Endothelial cell (in vitro differentiated cells): ENCODE measurements around the gene JUN. TPM values are rescaled to one million over a fixed set of nuclear protein-coding genes. Genes with fewer than 3 reads are reported as not detected.

ENCODE experiments used
- DNase-seq: peaks from one replicate; pipeline ENCODE4 v3.0.0; 2021; ENCODE audit warnings: low spot score
- H3K27ac Mint-ChIP-seq: one replicate; pipeline ENCODE4 v1.8.0; 2021; ENCODE audit warnings: mixed read lengths, inconsistent platforms; ENCODE audit not compliant: unreplicated experiment
- H3K27me3 Mint-ChIP-seq: one replicate; pipeline ENCODE4 v1.8.0; 2021; ENCODE audit warnings: mild to moderate bottlenecking, moderate library complexity, mixed read lengths, inconsistent platforms; ENCODE audit not compliant: unreplicated experiment
- H3K36me3 Mint-ChIP-seq: one replicate; pipeline ENCODE4 v1.8.0; 2021; ENCODE audit warnings: mild to moderate bottlenecking, low read depth, mixed read lengths, inconsistent platforms; ENCODE audit not compliant: unreplicated experiment
- H3K4me1 Mint-ChIP-seq: one replicate; pipeline ENCODE4 v1.8.0; 2021; ENCODE audit warnings: mild to moderate bottlenecking, mixed read lengths, inconsistent platforms; ENCODE audit not compliant: unreplicated experiment
- H3K4me3 Mint-ChIP-seq: one replicate; pipeline ENCODE4 v1.8.0; 2021; ENCODE audit warnings: mild to moderate bottlenecking, mixed read lengths, inconsistent platforms; ENCODE audit not compliant: unreplicated experiment
- H3K9me3 Mint-ChIP-seq: one replicate; pipeline ENCODE4 v1.8.0; 2021; ENCODE audit warnings: mixed read lengths, inconsistent platforms; ENCODE audit not compliant: unreplicated experiment
- total RNA-seq: library from RNA; stranded (reverse); fragmentation: NEBNext Ultra II Directional; extraction: Animal tissue kit (Norgen Biotek cat#: 25700); gene quantifications from one replicate; pipeline ENCODE4 v1.2.1, GENCODE V29; 2021; ENCODE audit not compliant: unreplicated experiment
- TF ChIP-seq, protein P1 (sequence below): fragments of 200-600 bp; sonication (generic); IDR thresholded peaks from one replicate; pipeline ENCODE4 v1.5.0; 2021; ENCODE audit warnings: antibody characterized with exemption; ENCODE audit not compliant: unreplicated experiment

Gene JUN
- total RNA-seq, 1 donor from 2014 or later: 56.3 TPM

GRCh38 chr1:58765006-58765405, 18.8 kb downstream of the JUN start:
- Mint-ChIP-seq H3K36me3 (no peaks in the 10 kb centered on the region), H3K4me3 (no peak overlapping the region), H3K9me3 (no peaks in the 10 kb centered on the region), H3K27ac (no peak overlapping the region), H3K27me3 (no peaks in the 10 kb centered on the region), H3K4me1 (peaks cover 21% of the 10 kb centered on the region)
- TF ChIP-seq, protein P1, sequence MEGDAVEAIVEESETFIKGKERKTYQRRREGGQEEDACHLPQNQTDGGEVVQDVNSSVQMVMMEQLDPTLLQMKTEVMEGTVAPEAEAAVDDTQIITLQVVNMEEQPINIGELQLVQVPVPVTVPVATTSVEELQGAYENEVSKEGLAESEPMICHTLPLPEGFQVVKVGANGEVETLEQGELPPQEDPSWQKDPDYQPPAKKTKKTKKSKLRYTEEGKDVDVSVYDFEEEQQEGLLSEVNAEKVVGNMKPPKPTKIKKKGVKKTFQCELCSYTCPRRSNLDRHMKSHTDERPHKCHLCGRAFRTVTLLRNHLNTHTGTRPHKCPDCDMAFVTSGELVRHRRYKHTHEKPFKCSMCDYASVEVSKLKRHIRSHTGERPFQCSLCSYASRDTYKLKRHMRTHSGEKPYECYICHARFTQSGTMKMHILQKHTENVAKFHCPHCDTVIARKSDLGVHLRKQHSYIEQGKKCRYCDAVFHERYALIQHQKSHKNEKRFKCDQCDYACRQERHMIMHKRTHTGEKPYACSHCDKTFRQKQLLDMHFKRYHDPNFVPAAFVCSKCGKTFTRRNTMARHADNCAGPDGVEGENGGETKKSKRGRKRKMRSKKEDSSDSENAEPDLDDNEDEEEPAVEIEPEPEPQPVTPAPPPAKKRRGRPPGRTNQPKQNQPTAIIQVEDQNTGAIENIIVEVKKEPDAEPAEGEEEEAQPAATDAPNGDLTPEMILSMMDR: no peak
- no peak for DNase-seq

DNA sequence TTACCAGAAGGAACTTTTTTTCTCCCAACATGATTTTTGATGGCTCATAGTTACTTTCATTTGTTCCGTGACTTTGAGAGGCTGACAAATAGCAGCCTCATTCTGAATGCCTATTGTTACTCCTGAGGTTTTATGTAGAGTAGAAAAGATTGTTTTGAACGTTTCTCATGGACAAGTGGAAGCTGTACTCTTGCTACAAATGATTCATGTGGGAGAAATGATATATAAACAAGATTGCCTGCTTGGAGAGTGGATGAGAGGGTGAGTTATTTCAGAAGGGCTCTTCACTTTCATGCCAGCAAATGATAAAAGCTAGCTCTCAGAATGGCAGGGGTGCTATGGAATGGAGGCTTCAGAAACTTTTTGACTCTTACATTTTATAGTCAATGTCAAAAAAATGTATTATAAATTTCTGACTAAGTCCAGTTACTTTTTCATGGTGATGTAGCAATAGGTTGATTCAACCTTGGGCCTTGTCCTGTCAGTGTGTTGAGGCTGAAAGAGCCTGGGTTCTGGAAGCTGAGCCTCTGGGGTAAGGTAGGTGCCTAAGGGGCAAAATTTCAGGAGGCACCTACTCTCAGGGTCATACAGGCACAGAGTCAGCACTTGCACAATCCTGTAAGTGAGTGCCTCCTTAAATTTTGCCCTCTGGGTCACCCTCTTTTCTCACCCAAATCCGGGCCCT, 19.4 kb downstream of the JUN start:
- TF ChIP-seq, protein P1: no peak
- Mint-ChIP-seq H3K27me3 (no peaks in the 10 kb centered on the region), H3K36me3 (no peaks in the 10 kb centered on the region), H3K9me3 (no peaks in the 10 kb centered on the region), H3K4me3 (no peak overlapping the region), H3K4me1 (peaks cover 21% of the 10 kb centered on the region), H3K27ac (no peak overlapping the region)
- DNase-seq: no peak

- no peaks in the 10 kb centered on the region for H3K27me3 Mint-ChIP-seq
- no peaks in the 10 kb centered on the region for H3K9me3 Mint-ChIP-seq
- peaks cover 21% of the 10 kb centered on the region for H3K4me1 Mint-ChIP-seq
- H3K36me3 Mint-ChIP-seq: no peaks in the 10 kb centered on the region
- no peak overlapping the region for H3K27ac Mint-ChIP-seq
- TF ChIP-seq, protein P1: no peak
- no peak for DNase-seq
- no peak overlapping the region for H3K4me3 Mint-ChIP-seq
Measured at GRCh38 chr1:58763214-58763613, 20.6 kb downstream of the JUN start.

DNA sequence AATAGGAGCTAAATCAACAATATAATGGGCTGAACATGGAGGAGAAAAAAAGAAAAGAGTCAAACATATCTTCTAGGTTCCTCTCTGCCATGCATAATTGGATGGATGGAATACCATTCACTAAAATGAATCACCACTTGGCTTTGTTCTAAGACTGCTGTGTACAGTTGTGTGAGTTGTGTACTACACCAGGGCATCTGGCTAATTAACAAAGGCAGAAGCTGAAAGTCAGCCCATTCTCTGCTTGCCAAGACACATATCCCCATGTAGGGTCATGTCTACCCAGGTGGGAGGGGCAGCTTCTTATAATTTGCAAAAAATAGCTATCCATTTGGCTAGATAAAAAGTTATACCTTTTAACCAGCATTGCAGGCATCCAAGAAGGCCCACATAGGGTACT, 21.0 kb downstream of the JUN start:
- Mint-ChIP-seq H3K27me3 (no peaks in the 10 kb centered on the region), H3K4me1 (peaks cover 21% of the 10 kb centered on the region), H3K36me3 (no peaks in the 10 kb centered on the region), H3K9me3 (no peaks in the 10 kb centered on the region), H3K27ac (no peak overlapping the region), H3K4me3 (no peak overlapping the region)
- no peak for DNase-seq
- TF ChIP-seq, protein P1: no peak

GRCh38 chr1:58755468-58755872, 28.4 kb downstream of the JUN start:
- H3K4me1 Mint-ChIP-seq: peaks cover 11% of the 10 kb centered on the region

More at GRCh38 chr1:58755468-58755872, 28.4 kb downstream of the JUN start:
- no peaks in the 10 kb centered on the region for H3K36me3 Mint-ChIP-seq
- DNase-seq: no peak
- no peaks in the 10 kb centered on the region for H3K9me3 Mint-ChIP-seq
- no peaks in the 10 kb centered on the region for H3K27me3 Mint-ChIP-seq
- TF ChIP-seq, protein P1: no peak
- H3K27ac Mint-ChIP-seq: no peak overlapping the region
- H3K4me3 Mint-ChIP-seq: no peak overlapping the region
